Neural cell (in vitro differentiated cells): ENCODE data around the gene GSTM2. TPM values are rescaled to one million over a fixed set of nuclear protein-coding genes. Genes with fewer than 3 reads are reported as not detected.

Experiments
- H2AFZ ChIP-seq: fragments of 200-600, 300-800 bp; sonication (generic), shearing (Covaris generic); 2 replicates; pipeline ENCODE4 v1.6.0; 2014; ENCODE audit warnings: low read depth, mild to moderate bottlenecking, antibody characterized with exemption, low read length, moderate library complexity
- H3F3A ChIP-seq: fragments of 200-600 bp; shearing (Covaris generic); 2 replicates; pipeline ENCODE4 v1.6.1; 2016; ENCODE audit warnings: mild to moderate bottlenecking, moderate library complexity, mixed read lengths, antibody characterized with exemption, low read length; ENCODE audit not compliant: insufficient read depth, poor library complexity, severe bottlenecking
- H3K27ac ChIP-seq: fragments of 200-600, 300-800 bp; sonication (generic), shearing (Covaris generic); 2 replicates; pipeline ENCODE4 v1.5.1; 2014; ENCODE audit warnings: mild to moderate bottlenecking, low read length, moderate library complexity
- H3K27me3 ChIP-seq: fragments of 300-800, 200-600 bp; sonication (generic), shearing (Covaris generic); 2 replicates; pipeline ENCODE4 v1.6.0; 2014; ENCODE audit warnings: mild to moderate bottlenecking, low read depth, low read length, moderate library complexity; ENCODE audit not compliant: insufficient read depth
- H3K36me3 ChIP-seq: fragments of 300-800, 200-600 bp; sonication (generic), shearing (Covaris generic); 2 replicates; pipeline ENCODE4 v1.5.1; 2014; ENCODE audit warnings: mild to moderate bottlenecking, antibody characterized with exemption, low read length, moderate library complexity; ENCODE audit not compliant: insufficient read depth
- H3K4me2 ChIP-seq: fragments of 300-800, 200-600 bp; sonication (generic), shearing (Covaris generic); 2 replicates; pipeline ENCODE4 v1.6.0; 2014; ENCODE audit warnings: mild to moderate bottlenecking, low read length
- H3K4me3 ChIP-seq: fragments of 300-800, 200-600 bp; sonication (generic), shearing (Covaris generic); 2 replicates; pipeline ENCODE4 v1.5.1; 2014; ENCODE audit warnings: mild to moderate bottlenecking, low read length, moderate library complexity
- H3K79me2 ChIP-seq: fragments of 200-600 bp; shearing (Covaris generic); replicated peaks from 2 replicates; pipeline ENCODE4 v1.6.0; 2014; ENCODE audit warnings: mild to moderate bottlenecking, low read length, moderate library complexity; ENCODE audit not compliant: insufficient read depth
- H3K9ac ChIP-seq: fragments of 300-800, 200-600 bp; sonication (generic), shearing (Covaris generic); 2 replicates; pipeline ENCODE4 v1.6.1; 2016; ENCODE audit warnings: mild to moderate bottlenecking, low read length, mixed read lengths
- H3K9me2 ChIP-seq: fragments of 200-600 bp; shearing (Covaris generic); 2 replicates; pipeline ENCODE4 v1.6.1; 2016; ENCODE audit warnings: mild to moderate bottlenecking, low read length, mixed read lengths; ENCODE audit not compliant: insufficient read depth
- H3K9me3 ChIP-seq: fragments of 200-600, 300-800 bp; sonication (generic), shearing (Covaris generic); 2 replicates; pipeline ENCODE4 v1.6.1; 2016; ENCODE audit warnings: mild to moderate bottlenecking, mixed run types, low read length, moderate library complexity, mixed read lengths
- H4K20me1 ChIP-seq: fragments of 200-600 bp; shearing (Covaris generic); 2 replicates; pipeline ENCODE4 v1.6.1; 2016; ENCODE audit warnings: mild to moderate bottlenecking, mixed run types; ENCODE audit not compliant: insufficient read depth
- CTCF ChIP-seq: fragments of 450-650 bp; IDR thresholded peaks from 2 replicates; pipeline ENCODE4 v1.5.1; 2014; ENCODE audit warnings: antibody characterized with exemption, mild to moderate bottlenecking, moderate library complexity; ENCODE audit not compliant: poor library complexity, severe bottlenecking
- EP300 ChIP-seq: fragments of 450-650 bp; conservative IDR thresholded peaks from 2 replicates; pipeline ENCODE4 v1.6.1; 2014; ENCODE audit warnings: antibody characterized with exemption, mild to moderate bottlenecking, moderate library complexity; ENCODE audit not compliant: poor library complexity, severe bottlenecking
- EZH2 ChIP-seq: fragments of 200-600, 300-800 bp; shearing (Covaris generic), sonication (generic); IDR thresholded peaks from 2 replicates; pipeline ENCODE4 v1.6.1; 2014; ENCODE audit warnings: antibody characterized with exemption, low read length, borderline replicate concordance, mild to moderate bottlenecking; ENCODE audit not compliant: insufficient read depth, poor library complexity, severe bottlenecking
- MXI1 ChIP-seq: fragments of 450-650 bp; conservative IDR thresholded peaks from 2 replicates; pipeline ENCODE4 v1.6.1; 2014; ENCODE audit warnings: antibody characterized with exemption, mild to moderate bottlenecking; ENCODE audit not compliant: poor library complexity, severe bottlenecking
- POLR2AphosphoS5 ChIP-seq: IDR thresholded peaks from 2 replicates; pipeline ENCODE4 v1.6.1; 2012
- RAD21 ChIP-seq: fragments of 450-650 bp; conservative IDR thresholded peaks from 2 replicates; pipeline ENCODE4 v1.6.1; 2014; ENCODE audit warnings: antibody characterized with exemption, mild to moderate bottlenecking, moderate library complexity
- REST ChIP-seq: IDR thresholded peaks from 2 replicates; pipeline ENCODE4 v1.6.1; 2012; ENCODE audit warnings: borderline replicate concordance
- SMC3 ChIP-seq: fragments of 450-650 bp; conservative IDR thresholded peaks from 2 replicates; pipeline ENCODE4 v1.6.1; 2014; ENCODE audit warnings: antibody characterized with exemption, mild to moderate bottlenecking, moderate library complexity; ENCODE audit not compliant: poor library complexity
- TAF1 ChIP-seq: IDR thresholded peaks from 2 replicates; pipeline ENCODE4 v1.6.1; 2012; ENCODE audit warnings: low read depth
- polyA plus RNA-seq: library from polyadenylated mRNA; depleted of rRNA; stranded (reverse); fragments of >200 nt; gene quantifications from 2 replicates; pipeline ENCODE4 v1.2.3, GENCODE V29; 2014

GSTM2 gene
- polyA plus RNA-seq, 1 donor from 2014 or later: 6.8 TPM

GRCh38 chr1:109719337-109719837, 51.5 kb downstream of the GSTM2 start:
- H3K27me3 ChIP-seq: no peaks in the 10 kb centered on the region
- no peak overlapping the region for H3K9ac ChIP-seq
- no peaks in the 10 kb centered on the region for H4K20me1 ChIP-seq
- H3F3A ChIP-seq: no peaks in the 10 kb centered on the region
- TF ChIP-seq REST (no peak), MXI1 (no peak), POLR2AphosphoS5 (no peak), SMC3 (no peak), TAF1 (no peak), RAD21 (no peak), EP300 (no peak), EZH2 (no peak), CTCF (no peak)
- H3K27ac ChIP-seq: no peak overlapping the region
- H3K79me2 ChIP-seq: no peaks in the 10 kb centered on the region
- H3K9me2 ChIP-seq: no peaks in the 10 kb centered on the region
- no peak overlapping the region for H2AFZ ChIP-seq
- no peaks in the 10 kb centered on the region for H3K9me3 ChIP-seq
- no peak overlapping the region for H3K4me2 ChIP-seq
- no peak overlapping the region for H3K4me3 ChIP-seq
- no peaks in the 10 kb centered on the region for H3K36me3 ChIP-seq

GRCh38 chr1:109721042-109721441, 53.2 kb downstream of the GSTM2 start:
- no peaks in the 10 kb centered on the region for H3K9me2 ChIP-seq
- H3K27me3 ChIP-seq: no peaks in the 10 kb centered on the region
- H3K9ac ChIP-seq: no peak overlapping the region
- H3K79me2 ChIP-seq: no peaks in the 10 kb centered on the region
- no peak overlapping the region for H3K27ac ChIP-seq
- no peaks in the 10 kb centered on the region for H3K9me3 ChIP-seq
- no peak overlapping the region for H3K4me2 ChIP-seq
- no peak overlapping the region for H2AFZ ChIP-seq
- TF ChIP-seq CTCF: no peak
- no peak for TF ChIP-seq REST
- no peak for TF ChIP-seq EP300
- TF ChIP-seq MXI1: no peak
- TF ChIP-seq TAF1: no peak
- no peak for TF ChIP-seq EZH2
- TF ChIP-seq POLR2AphosphoS5: no peak
- no peak for TF ChIP-seq RAD21
- no peak for TF ChIP-seq SMC3
- no peaks in the 10 kb centered on the region for H3F3A ChIP-seq
- H4K20me1 ChIP-seq: no peaks in the 10 kb centered on the region
- no peak overlapping the region for H3K4me3 ChIP-seq
- H3K36me3 ChIP-seq: no peaks in the 10 kb centered on the region
